DOHH2 (cell line): ENCODE results near the gene ATXN7L1.

Experiments used
- H3F3A ChIP-seq: fragments of 200-600 bp; sonication (generic), shearing (Covaris generic); 2 replicates; pipeline ENCODE4 v1.6.0; 2016; ENCODE audit warnings: antibody characterized with exemption, mild to moderate bottlenecking; ENCODE audit not compliant: control insufficient read depth, insufficient read depth
- H3K27ac ChIP-seq: fragments of 200-600 bp; sonication (generic); 2 replicates; pipeline ENCODE4 v1.5.1; 2014; ENCODE audit warnings: low read depth, mild to moderate bottlenecking, low read length, moderate library complexity
- H3K27me3 ChIP-seq: fragments of 200-600 bp; sonication (generic); 2 replicates; pipeline ENCODE4 v1.6.1; 2014; ENCODE audit warnings: mild to moderate bottlenecking, low read length, mixed read lengths; ENCODE audit not compliant: control insufficient read depth
- H3K36me3 ChIP-seq: fragments of 200-600 bp; sonication (generic); 2 replicates; pipeline ENCODE4 v1.6.1; 2014; ENCODE audit warnings: mild to moderate bottlenecking, low read length, moderate library complexity, mixed read lengths; ENCODE audit not compliant: control insufficient read depth
- H3K4me1 ChIP-seq: fragments of 200-600 bp; sonication (generic); 2 replicates; pipeline ENCODE4 v1.6.1; 2014; ENCODE audit warnings: mild to moderate bottlenecking, low read length, mixed read lengths; ENCODE audit not compliant: control insufficient read depth
- H3K4me2 ChIP-seq: fragments of 200-600 bp; sonication (generic); 2 replicates; pipeline ENCODE4 v1.6.0; 2014; ENCODE audit warnings: mild to moderate bottlenecking, low read length, moderate library complexity
- H3K4me3 ChIP-seq: fragments of 200-600 bp; sonication (generic); 2 replicates; pipeline ENCODE4 v1.5.1; 2014; ENCODE audit warnings: mild to moderate bottlenecking, low read length, mixed read lengths
- H3K79me2 ChIP-seq: fragments of 200-600 bp; sonication (generic); 2 replicates; pipeline ENCODE4 v1.6.1; 2014; ENCODE audit warnings: mild to moderate bottlenecking, low read length, mixed read lengths; ENCODE audit not compliant: control insufficient read depth
- H3K9me2 ChIP-seq: fragments of 200-600 bp; sonication (generic); replicated peaks from 2 replicates; pipeline ENCODE4 v1.6.1; 2014; ENCODE audit warnings: mild to moderate bottlenecking, low read length, mixed read lengths; ENCODE audit not compliant: control insufficient read depth
- H3K9me3 ChIP-seq: fragments of 200-600 bp; sonication (generic); 2 replicates; pipeline ENCODE4 v1.6.1; 2014; ENCODE audit warnings: antibody characterized with exemption, low read length, mixed read lengths; ENCODE audit not compliant: control insufficient read depth, insufficient read depth
- H4K20me1 ChIP-seq: fragments of 200-600 bp; sonication (generic); 2 replicates; pipeline ENCODE4 v1.6.0; 2014; ENCODE audit warnings: low read depth, mild to moderate bottlenecking, antibody characterized with exemption, low read length, moderate library complexity; ENCODE audit not compliant: control insufficient read depth, insufficient read depth
- EZH2phosphoT487 ChIP-seq: fragments of 200-600 bp; sonication (generic); IDR thresholded peaks from 2 replicates; pipeline ENCODE4 v1.6.1; 2017; ENCODE audit warnings: borderline replicate concordance, mild to moderate bottlenecking, antibody characterized with exemption, low read length, moderate library complexity, mixed read lengths
- TF ChIP-seq, protein P1 (sequence below): fragments of 200-600 bp; sonication (generic); IDR thresholded peaks from one replicate; pipeline ENCODE4 v1.5.1; 2014; ENCODE audit warnings: antibody characterized with exemption, mild to moderate bottlenecking, low read depth, low read length; ENCODE audit not compliant: poor library complexity, severe bottlenecking

The ATXN7L1 gene

DNA sequence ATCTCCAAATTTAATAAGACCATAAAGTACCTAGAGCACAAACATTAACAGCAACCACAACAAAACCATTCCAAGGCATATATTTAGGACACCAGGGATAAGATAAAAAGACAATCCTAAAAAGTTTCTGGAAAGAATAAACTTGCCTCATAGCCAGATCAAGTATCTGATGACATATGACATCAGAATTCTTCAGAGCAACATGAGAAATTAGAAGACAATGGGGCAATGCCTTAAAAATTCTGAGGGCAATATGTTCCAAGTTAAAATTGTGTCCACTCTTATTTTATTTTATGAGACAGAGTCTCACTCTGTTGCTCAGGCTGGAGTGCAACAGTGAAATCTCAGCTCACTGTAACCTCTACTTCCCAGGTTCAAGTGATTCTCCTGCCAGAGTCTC lies 297.9 kb downstream of the ATXN7L1 start:
- H3K36me3 ChIP-seq = no peaks in the 10 kb centered on the region
- no peak overlapping the region for H3K4me3 ChIP-seq
- H3K4me1 ChIP-seq = peaks cover 7% of the 10 kb centered on the region
- H3F3A ChIP-seq = no peaks in the 10 kb centered on the region; the same call in 1 of the 2 replicates
- H3K27me3 ChIP-seq = no peaks in the 10 kb centered on the region
- H3K9me3 ChIP-seq = no peaks in the 10 kb centered on the region
- TF ChIP-seq EZH2phosphoT487 = no peak
- TF ChIP-seq, protein P1, sequence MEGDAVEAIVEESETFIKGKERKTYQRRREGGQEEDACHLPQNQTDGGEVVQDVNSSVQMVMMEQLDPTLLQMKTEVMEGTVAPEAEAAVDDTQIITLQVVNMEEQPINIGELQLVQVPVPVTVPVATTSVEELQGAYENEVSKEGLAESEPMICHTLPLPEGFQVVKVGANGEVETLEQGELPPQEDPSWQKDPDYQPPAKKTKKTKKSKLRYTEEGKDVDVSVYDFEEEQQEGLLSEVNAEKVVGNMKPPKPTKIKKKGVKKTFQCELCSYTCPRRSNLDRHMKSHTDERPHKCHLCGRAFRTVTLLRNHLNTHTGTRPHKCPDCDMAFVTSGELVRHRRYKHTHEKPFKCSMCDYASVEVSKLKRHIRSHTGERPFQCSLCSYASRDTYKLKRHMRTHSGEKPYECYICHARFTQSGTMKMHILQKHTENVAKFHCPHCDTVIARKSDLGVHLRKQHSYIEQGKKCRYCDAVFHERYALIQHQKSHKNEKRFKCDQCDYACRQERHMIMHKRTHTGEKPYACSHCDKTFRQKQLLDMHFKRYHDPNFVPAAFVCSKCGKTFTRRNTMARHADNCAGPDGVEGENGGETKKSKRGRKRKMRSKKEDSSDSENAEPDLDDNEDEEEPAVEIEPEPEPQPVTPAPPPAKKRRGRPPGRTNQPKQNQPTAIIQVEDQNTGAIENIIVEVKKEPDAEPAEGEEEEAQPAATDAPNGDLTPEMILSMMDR = no peak
- H3K27ac ChIP-seq = no peak overlapping the region
- no peaks in the 10 kb centered on the region for H3K9me2 ChIP-seq
- no peak overlapping the region for H3K4me2 ChIP-seq
- no peaks in the 10 kb centered on the region for H3K79me2 ChIP-seq
- H4K20me1 ChIP-seq = no peaks in the 10 kb centered on the region

DNA sequence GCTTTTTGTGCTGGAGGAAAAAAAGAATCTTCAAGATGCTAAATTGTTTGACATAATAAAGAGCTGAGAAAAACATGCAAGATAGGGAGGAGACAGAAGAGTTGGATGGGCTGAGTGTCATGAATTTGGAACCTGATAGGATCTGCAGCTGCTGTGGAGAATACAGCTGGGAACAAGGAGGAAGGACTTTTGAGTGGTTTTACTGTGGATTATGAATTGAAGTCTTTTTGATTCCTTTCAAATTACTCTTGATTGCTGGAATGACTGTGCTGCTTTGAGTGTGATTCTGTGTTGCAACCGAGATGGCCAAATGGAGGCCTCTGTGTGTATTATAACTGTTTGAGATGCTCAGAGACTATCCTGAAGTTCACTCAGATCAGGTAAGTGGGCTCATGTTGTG lies 299.1 kb downstream of the ATXN7L1 start:
- Histone ChIP-seq H4K20me1 (no peaks in the 10 kb centered on the region), H3K27me3 (no peaks in the 10 kb centered on the region), H3K27ac (no peak overlapping the region), H3K36me3 (no peaks in the 10 kb centered on the region), H3K4me3 (no peak overlapping the region), H3K9me2 (no peaks in the 10 kb centered on the region), H3K4me1 (peaks cover 7% of the 10 kb centered on the region), H3K4me2 (no peak overlapping the region), H3K9me3 (no peaks in the 10 kb centered on the region), H3K79me2 (no peaks in the 10 kb centered on the region), H3F3A (peaks cover 5% of the 10 kb centered on the region; the same call in 1 of the 2 replicates)
- TF ChIP-seq EZH2phosphoT487 = no peak
- TF ChIP-seq, protein P1 = no peak

DNA sequence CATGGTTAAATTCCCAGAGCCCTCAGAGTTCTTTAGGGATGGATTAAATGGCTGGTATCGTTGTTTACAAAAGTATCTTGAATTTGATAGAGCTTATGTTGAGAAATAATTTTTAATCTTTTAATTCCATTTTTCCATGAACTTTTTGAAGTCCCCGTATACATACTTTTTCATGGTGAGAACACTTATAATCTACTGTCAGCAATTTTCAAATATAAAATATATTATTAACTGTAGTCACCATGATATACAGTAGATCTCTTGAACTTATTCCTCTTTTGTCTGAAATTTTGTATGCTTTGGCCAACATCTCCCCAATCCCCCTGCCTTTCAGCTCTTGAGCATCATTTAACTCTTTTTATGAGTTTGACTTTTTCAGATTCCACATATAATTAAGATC lies 304.5 kb downstream of the ATXN7L1 start:
- no peaks in the 10 kb centered on the region for H3K79me2 ChIP-seq
- H3K4me3 ChIP-seq = no peak overlapping the region
- no peaks in the 10 kb centered on the region for H3K27me3 ChIP-seq
- H3F3A ChIP-seq = peaks cover 16% of the 10 kb centered on the region; the same call in 1 of the 2 replicates
- no peaks in the 10 kb centered on the region for H3K9me3 ChIP-seq
- no peak overlapping the region for H3K27ac ChIP-seq
- no peaks in the 10 kb centered on the region for H3K9me2 ChIP-seq
- H4K20me1 ChIP-seq = no peaks in the 10 kb centered on the region
- TF ChIP-seq EZH2phosphoT487 = no peak
- TF ChIP-seq, protein P1 = no peak
- H3K36me3 ChIP-seq = peaks cover 25% of the 10 kb centered on the region
- no peak overlapping the region for H3K4me2 ChIP-seq
- no peaks in the 10 kb centered on the region for H3K4me1 ChIP-seq
